ENCODE data around the gene NLRP4. TPM values are rescaled to one million over a fixed set of nuclear protein-coding genes. Genes with fewer than 3 reads are reported as not detected.

NLRP4 gene
- total RNA-seq, 2 experiments from 2014 or later = 4.0 to 4.6 TPM

DNA sequence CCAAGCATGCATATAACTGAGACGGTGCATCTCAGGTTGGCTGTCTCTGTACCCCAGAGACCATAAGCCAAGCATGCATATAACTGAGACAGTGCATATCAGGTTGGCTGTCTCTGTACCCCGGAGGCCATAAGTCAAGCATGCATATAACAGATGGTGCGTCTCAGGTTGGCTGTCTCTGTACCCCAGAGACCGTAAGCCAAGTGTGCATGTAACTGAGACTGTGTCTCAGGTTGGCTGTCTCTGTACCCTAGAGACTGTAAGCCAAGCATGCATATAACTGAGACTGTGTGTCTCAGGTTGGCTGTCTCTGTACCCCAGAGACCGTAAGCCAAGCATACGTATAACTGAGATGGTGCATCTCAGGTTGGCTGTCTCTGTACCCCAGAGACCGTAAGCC is 30.8 kb downstream of the NLRP4 start:
- Histone ChIP-seq H3K27ac (ENCODE audit: low read depth, low read length, poor library complexity, severe bottlenecking) (no peak overlapping the region), H3K79me2 (ENCODE audit: insufficient read depth, low read depth, low read length) (peaks cover 15% of the 10 kb centered on the region; the same call in 1 of the 2 replicates), H3K4me2 (ENCODE audit: low read length) (no peak overlapping the region), H3K4me3 (ENCODE audit: low read depth, low read length, poor library complexity, severe bottlenecking) (no peak overlapping the region), H4K20me1 (ENCODE audit: insufficient read depth, low read length) (no peaks in the 10 kb centered on the region), H2AFZ (ENCODE audit: low read length) (no peak overlapping the region), H3K4me1 (ENCODE audit: insufficient read depth, low read length, poor library complexity, severe bottlenecking) (peaks cover 8% of the 10 kb centered on the region), H3K9me2 (ENCODE audit: insufficient read depth, low read length) (no peaks in the 10 kb centered on the region), H3K9me3 (ENCODE audit: low read length) (peaks cover 4% of the 10 kb centered on the region; the same call in 1 of the 2 replicates), H3K36me3 (ENCODE audit: insufficient read depth, low read length) (peaks cover 48% of the 10 kb centered on the region)
- ChIA-PET CTCF (ENCODE audit: unreplicated experiment) (no interaction called here), POLR2A (no interaction called here)
- TF ChIP-seq CTCF (conservative IDR thresholded peaks at IDR 0.05; ENCODE audit: low read length) (no peak), EZH2phosphoT487 (IDR thresholded peaks at IDR 0.05; ENCODE audit: borderline replicate concordance, low read depth, low read length) (no peak)
- BruUV-seq (replicated peaks) = no TSS peak
- no peak for DNase-seq (ENCODE audit: low spot score)
- intact Hi-C loops (cut with micrococcal nuclease; ENCODE audit: unreplicated experiment) = no loop called here

- intact Hi-C loops (cut with micrococcal nuclease; ENCODE audit: unreplicated experiment) = no loop called here
- no peak overlapping the region for H3K27ac ChIP-seq (ENCODE audit: low read depth, low read length, poor library complexity, severe bottlenecking)
- H3K9me2 ChIP-seq (ENCODE audit: insufficient read depth, low read length) = no peaks in the 10 kb centered on the region
- H2AFZ ChIP-seq (ENCODE audit: low read length) = no peak overlapping the region
- no peaks in the 10 kb centered on the region for H3K79me2 ChIP-seq (ENCODE audit: insufficient read depth, low read depth, low read length)
- no peak for DNase-seq (ENCODE audit: low spot score)
- no TSS peak for BruUV-seq (replicated peaks)
- peaks cover 9% of the 10 kb centered on the region; the same call in 1 of the 2 replicates for H3K9me3 ChIP-seq (ENCODE audit: low read length)
- H3K36me3 ChIP-seq (ENCODE audit: insufficient read depth, low read length) = peaks cover 46% of the 10 kb centered on the region
- no peaks in the 10 kb centered on the region for H3K4me1 ChIP-seq (ENCODE audit: insufficient read depth, low read length, poor library complexity, severe bottlenecking)
- ChIA-PET CTCF (ENCODE audit: unreplicated experiment) (no interaction called here), POLR2A (no interaction called here)
- no peaks in the 10 kb centered on the region for H4K20me1 ChIP-seq (ENCODE audit: insufficient read depth, low read length)
- H3K4me2 ChIP-seq (ENCODE audit: low read length) = no peak overlapping the region
- no peak overlapping the region for H3K4me3 ChIP-seq (ENCODE audit: low read depth, low read length, poor library complexity, severe bottlenecking)
- TF ChIP-seq CTCF (conservative IDR thresholded peaks at IDR 0.05; ENCODE audit: low read length) = no peak
- TF ChIP-seq EZH2phosphoT487 (IDR thresholded peaks at IDR 0.05; ENCODE audit: borderline replicate concordance, low read depth, low read length) = no peak
Observed at GRCh38 chr19:55870736-55871135, 34.4 kb downstream of the NLRP4 start.

GRCh38 chr19:55877211-55877610 is 40.9 kb downstream of the NLRP4 start:
- Histone ChIP-seq H3K4me1 (ENCODE audit: insufficient read depth, low read length, poor library complexity, severe bottlenecking) (no peaks in the 10 kb centered on the region), H3K79me2 (ENCODE audit: insufficient read depth, low read depth, low read length) (no peaks in the 10 kb centered on the region), H3K9me2 (ENCODE audit: insufficient read depth, low read length) (no peaks in the 10 kb centered on the region), H4K20me1 (ENCODE audit: insufficient read depth, low read length) (no peaks in the 10 kb centered on the region), H2AFZ (ENCODE audit: low read length) (no peak overlapping the region), H3K9me3 (ENCODE audit: low read length) (peaks cover 9% of the 10 kb centered on the region; the same call in 1 of the 2 replicates), H3K36me3 (ENCODE audit: insufficient read depth, low read length) (peaks cover 48% of the 10 kb centered on the region), H3K4me3 (ENCODE audit: low read depth, low read length, poor library complexity, severe bottlenecking) (no peak overlapping the region), H3K4me2 (ENCODE audit: low read length) (no peak overlapping the region), H3K27ac (ENCODE audit: low read depth, low read length, poor library complexity, severe bottlenecking) (no peak overlapping the region)
- TF ChIP-seq CTCF (conservative IDR thresholded peaks at IDR 0.05; ENCODE audit: low read length) = no peak
- TF ChIP-seq EZH2phosphoT487 (IDR thresholded peaks at IDR 0.05; ENCODE audit: borderline replicate concordance, low read depth, low read length) = no peak
- POLR2A ChIA-PET = no interaction called here
- CTCF ChIA-PET (ENCODE audit: unreplicated experiment) = no interaction called here
- no peak for DNase-seq (ENCODE audit: low spot score)
- intact Hi-C loops (cut with micrococcal nuclease; ENCODE audit: unreplicated experiment) = no loop called here
- no TSS peak for BruUV-seq (replicated peaks)

Data from OCI-LY7 (cell line).